HEK293 (cell line): ENCODE data around the gene MRPL28.
A peak's percentile ranks its signal among the peaks of the same experiment; 100 is the strongest.

Experiments used
- KLF9 ChIP-seq: fragments of 450-650 bp; formaldehyde crosslinking; IDR thresholded peaks from 2 replicates; pipeline ENCODE4 v1.5.1; 2016; ENCODE audit warnings: missing biosample characterization, missing genetic modification characterization, low read depth
- MZF1 ChIP-seq: fragments of 450-650 bp; formaldehyde crosslinking; IDR thresholded peaks from 2 replicates; pipeline ENCODE4 v1.5.1; 2017; ENCODE audit warnings: missing biosample characterization, missing genetic modification characterization, borderline replicate concordance
- SETDB1 ChIP-seq: IDR thresholded peaks from one replicate; pipeline ENCODE4 v1.6.1; 2017; ENCODE audit warnings: mild to moderate bottlenecking, low read length, moderate library complexity, mixed read lengths; ENCODE audit not compliant: insufficient read length
- SP2 ChIP-seq: fragments of 450-650 bp; formaldehyde crosslinking; IDR thresholded peaks from 2 replicates; pipeline ENCODE4 v1.5.1; 2016; ENCODE audit warnings: missing biosample characterization, missing genetic modification characterization
- TCF7L2 ChIP-seq: IDR thresholded peaks from 2 replicates; pipeline ENCODE4 v1.6.1; 2011; ENCODE audit warnings: low read depth, mild to moderate bottlenecking, inconsistent platforms, low read length, moderate library complexity, borderline replicate concordance
- ZBTB1 ChIP-seq: fragments of 450-650 bp; formaldehyde crosslinking; IDR thresholded peaks from 2 replicates; pipeline ENCODE4 v1.5.1; 2016; ENCODE audit warnings: missing biosample characterization, missing genetic modification characterization
- ZBTB17 ChIP-seq: fragments of 450-650 bp; formaldehyde crosslinking; IDR thresholded peaks from 2 replicates; pipeline ENCODE4 v1.5.1; 2016; ENCODE audit warnings: missing biosample characterization, missing genetic modification characterization
- ZBTB21 ChIP-seq: fragments of 450-650 bp; formaldehyde crosslinking; IDR thresholded peaks from 2 replicates; pipeline ENCODE4 v1.5.1; 2017; ENCODE audit warnings: missing biosample characterization, missing genetic modification characterization
- ZFP69B ChIP-seq: fragments of 450-650 bp; formaldehyde crosslinking; IDR thresholded peaks from 2 replicates; pipeline ENCODE4 v1.5.1; 2016; ENCODE audit warnings: missing biosample characterization, missing genetic modification characterization
- ZNF19 ChIP-seq: fragments of 450-650 bp; formaldehyde crosslinking; IDR thresholded peaks from 2 replicates; pipeline ENCODE4; 2016; ENCODE audit warnings: missing biosample characterization, missing genetic modification characterization, low read depth
- ZNF24 ChIP-seq: fragments of 450-650 bp; formaldehyde crosslinking; IDR thresholded peaks from 2 replicates; pipeline ENCODE4 v1.5.1; 2016; ENCODE audit warnings: missing biosample characterization, missing genetic modification characterization
- ZNF416 ChIP-seq: fragments of 450-650 bp; formaldehyde crosslinking; IDR thresholded peaks from 2 replicates; pipeline ENCODE4 v1.5.1; 2016; ENCODE audit warnings: missing biosample characterization, missing genetic modification characterization
- ZNF555 ChIP-seq: fragments of 450-650 bp; formaldehyde crosslinking; conservative IDR thresholded peaks from 2 replicates; pipeline ENCODE4 v1.5.1; 2017; ENCODE audit warnings: missing biosample characterization, mild to moderate bottlenecking, missing genetic modification characterization, inconsistent platforms
- ZNF624 ChIP-seq: fragments of 450-650 bp; formaldehyde crosslinking; IDR thresholded peaks from 2 replicates; pipeline ENCODE4 v1.5.1; 2017; ENCODE audit warnings: missing biosample characterization, missing genetic modification characterization
- ZNF747 ChIP-seq: fragments of 450-650 bp; formaldehyde crosslinking; IDR thresholded peaks from 2 replicates; pipeline ENCODE4 v1.5.1; 2016; ENCODE audit warnings: missing biosample characterization, missing genetic modification characterization
- ZXDB ChIP-seq: fragments of 450-650 bp; formaldehyde crosslinking; IDR thresholded peaks from 2 replicates; pipeline ENCODE4 v1.5.1; 2016; ENCODE audit warnings: missing biosample characterization, missing genetic modification characterization
- TF ChIP-seq, protein P1 (sequence below): fragments of 450-650 bp; formaldehyde crosslinking; IDR thresholded peaks from 2 replicates; pipeline ENCODE4 v1.5.1; 2016; ENCODE audit warnings: missing biosample characterization, missing genetic modification characterization, borderline replicate concordance
- TF ChIP-seq, protein P2 (sequence below): fragments of 450-650 bp; formaldehyde crosslinking; IDR thresholded peaks from 2 replicates; pipeline ENCODE4 v1.5.1; 2016; ENCODE audit warnings: missing biosample characterization, missing genetic modification characterization
- TF ChIP-seq, protein P3 (sequence below): fragments of 450-650 bp; formaldehyde crosslinking; IDR thresholded peaks from 2 replicates; pipeline ENCODE4 v1.5.1; 2017; ENCODE audit warnings: missing biosample characterization, missing genetic modification characterization
- TF ChIP-seq, protein P4 (sequence below): fragments of 450-650 bp; formaldehyde crosslinking; conservative IDR thresholded peaks from 2 replicates; pipeline ENCODE4 v1.5.1; 2016; ENCODE audit warnings: low read depth, missing biosample characterization, missing genetic modification characterization
- TF ChIP-seq, protein P5 (sequence below): fragments of 450-650 bp; formaldehyde crosslinking; IDR thresholded peaks from 2 replicates; pipeline ENCODE4 v1.5.1; 2016; ENCODE audit warnings: missing biosample characterization, missing genetic modification characterization
- TF ChIP-seq, protein P6 (sequence below): fragments of 450-650 bp; formaldehyde crosslinking; IDR thresholded peaks from 2 replicates; pipeline ENCODE4 v1.5.1; 2016; ENCODE audit warnings: missing biosample characterization, missing genetic modification characterization
- TF ChIP-seq, protein P7 (sequence below): fragments of 450-650 bp; formaldehyde crosslinking; IDR thresholded peaks from 2 replicates; pipeline ENCODE4 v1.5.1; 2017; ENCODE audit warnings: missing biosample characterization, mild to moderate bottlenecking, missing genetic modification characterization, moderate library complexity

MRPL28 gene

DNA sequence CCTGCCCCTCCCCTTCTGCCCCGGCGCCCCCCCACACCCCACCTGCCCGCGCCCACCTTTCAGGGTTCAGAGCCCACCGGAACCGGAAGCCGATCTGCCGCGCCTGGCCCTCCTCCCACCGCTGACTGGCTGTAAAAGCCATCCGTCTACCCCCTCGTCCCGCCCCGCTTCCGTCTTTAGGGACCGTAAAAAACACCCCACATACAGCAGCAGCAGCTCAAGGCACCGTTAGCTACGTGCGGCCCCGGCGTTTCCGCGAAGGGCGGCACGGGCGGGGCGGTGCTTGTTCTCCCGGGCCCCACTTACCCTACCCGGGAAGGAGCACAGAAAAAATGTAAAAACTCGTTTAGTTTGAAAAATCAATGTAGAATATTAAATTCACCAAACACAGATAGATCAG, at the start of gene MRPL28 (continued):
- TF ChIP-seq, protein P1, sequence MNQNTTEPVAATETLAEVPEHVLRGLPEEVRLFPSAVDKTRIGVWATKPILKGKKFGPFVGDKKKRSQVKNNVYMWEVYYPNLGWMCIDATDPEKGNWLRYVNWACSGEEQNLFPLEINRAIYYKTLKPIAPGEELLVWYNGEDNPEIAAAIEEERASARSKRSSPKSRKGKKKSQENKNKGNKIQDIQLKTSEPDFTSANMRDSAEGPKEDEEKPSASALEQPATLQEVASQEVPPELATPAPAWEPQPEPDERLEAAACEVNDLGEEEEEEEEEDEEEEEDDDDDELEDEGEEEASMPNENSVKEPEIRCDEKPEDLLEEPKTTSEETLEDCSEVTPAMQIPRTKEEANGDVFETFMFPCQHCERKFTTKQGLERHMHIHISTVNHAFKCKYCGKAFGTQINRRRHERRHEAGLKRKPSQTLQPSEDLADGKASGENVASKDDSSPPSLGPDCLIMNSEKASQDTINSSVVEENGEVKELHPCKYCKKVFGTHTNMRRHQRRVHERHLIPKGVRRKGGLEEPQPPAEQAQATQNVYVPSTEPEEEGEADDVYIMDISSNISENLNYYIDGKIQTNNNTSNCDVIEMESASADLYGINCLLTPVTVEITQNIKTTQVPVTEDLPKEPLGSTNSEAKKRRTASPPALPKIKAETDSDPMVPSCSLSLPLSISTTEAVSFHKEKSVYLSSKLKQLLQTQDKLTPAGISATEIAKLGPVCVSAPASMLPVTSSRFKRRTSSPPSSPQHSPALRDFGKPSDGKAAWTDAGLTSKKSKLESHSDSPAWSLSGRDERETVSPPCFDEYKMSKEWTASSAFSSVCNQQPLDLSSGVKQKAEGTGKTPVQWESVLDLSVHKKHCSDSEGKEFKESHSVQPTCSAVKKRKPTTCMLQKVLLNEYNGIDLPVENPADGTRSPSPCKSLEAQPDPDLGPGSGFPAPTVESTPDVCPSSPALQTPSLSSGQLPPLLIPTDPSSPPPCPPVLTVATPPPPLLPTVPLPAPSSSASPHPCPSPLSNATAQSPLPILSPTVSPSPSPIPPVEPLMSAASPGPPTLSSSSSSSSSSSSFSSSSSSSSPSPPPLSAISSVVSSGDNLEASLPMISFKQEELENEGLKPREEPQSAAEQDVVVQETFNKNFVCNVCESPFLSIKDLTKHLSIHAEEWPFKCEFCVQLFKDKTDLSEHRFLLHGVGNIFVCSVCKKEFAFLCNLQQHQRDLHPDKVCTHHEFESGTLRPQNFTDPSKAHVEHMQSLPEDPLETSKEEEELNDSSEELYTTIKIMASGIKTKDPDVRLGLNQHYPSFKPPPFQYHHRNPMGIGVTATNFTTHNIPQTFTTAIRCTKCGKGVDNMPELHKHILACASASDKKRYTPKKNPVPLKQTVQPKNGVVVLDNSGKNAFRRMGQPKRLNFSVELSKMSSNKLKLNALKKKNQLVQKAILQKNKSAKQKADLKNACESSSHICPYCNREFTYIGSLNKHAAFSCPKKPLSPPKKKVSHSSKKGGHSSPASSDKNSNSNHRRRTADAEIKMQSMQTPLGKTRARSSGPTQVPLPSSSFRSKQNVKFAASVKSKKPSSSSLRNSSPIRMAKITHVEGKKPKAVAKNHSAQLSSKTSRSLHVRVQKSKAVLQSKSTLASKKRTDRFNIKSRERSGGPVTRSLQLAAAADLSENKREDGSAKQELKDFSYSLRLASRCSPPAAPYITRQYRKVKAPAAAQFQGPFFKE: no peak
- TF ChIP-seq ZBTB17 (tag by site-specific recombination): peak; percentile 20; the same call in 1 of the 2 replicates
- TF ChIP-seq ZNF24 (tag by site-specific recombination): no peak
- TF ChIP-seq, protein P2, sequence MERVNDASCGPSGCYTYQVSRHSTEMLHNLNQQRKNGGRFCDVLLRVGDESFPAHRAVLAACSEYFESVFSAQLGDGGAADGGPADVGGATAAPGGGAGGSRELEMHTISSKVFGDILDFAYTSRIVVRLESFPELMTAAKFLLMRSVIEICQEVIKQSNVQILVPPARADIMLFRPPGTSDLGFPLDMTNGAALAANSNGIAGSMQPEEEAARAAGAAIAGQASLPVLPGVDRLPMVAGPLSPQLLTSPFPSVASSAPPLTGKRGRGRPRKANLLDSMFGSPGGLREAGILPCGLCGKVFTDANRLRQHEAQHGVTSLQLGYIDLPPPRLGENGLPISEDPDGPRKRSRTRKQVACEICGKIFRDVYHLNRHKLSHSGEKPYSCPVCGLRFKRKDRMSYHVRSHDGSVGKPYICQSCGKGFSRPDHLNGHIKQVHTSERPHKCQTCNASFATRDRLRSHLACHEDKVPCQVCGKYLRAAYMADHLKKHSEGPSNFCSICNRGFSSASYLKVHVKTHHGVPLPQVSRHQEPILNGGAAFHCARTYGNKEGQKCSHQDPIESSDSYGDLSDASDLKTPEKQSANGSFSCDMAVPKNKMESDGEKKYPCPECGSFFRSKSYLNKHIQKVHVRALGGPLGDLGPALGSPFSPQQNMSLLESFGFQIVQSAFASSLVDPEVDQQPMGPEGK (tag by site-specific recombination): peak; percentile 61
- TF ChIP-seq ZFP69B (tag by site-specific recombination): peak; percentile 89
- TF ChIP-seq SP2: peak; percentile 96
- TF ChIP-seq ZNF747 (tag by site-specific recombination): no peak
- TF ChIP-seq, protein P3, sequence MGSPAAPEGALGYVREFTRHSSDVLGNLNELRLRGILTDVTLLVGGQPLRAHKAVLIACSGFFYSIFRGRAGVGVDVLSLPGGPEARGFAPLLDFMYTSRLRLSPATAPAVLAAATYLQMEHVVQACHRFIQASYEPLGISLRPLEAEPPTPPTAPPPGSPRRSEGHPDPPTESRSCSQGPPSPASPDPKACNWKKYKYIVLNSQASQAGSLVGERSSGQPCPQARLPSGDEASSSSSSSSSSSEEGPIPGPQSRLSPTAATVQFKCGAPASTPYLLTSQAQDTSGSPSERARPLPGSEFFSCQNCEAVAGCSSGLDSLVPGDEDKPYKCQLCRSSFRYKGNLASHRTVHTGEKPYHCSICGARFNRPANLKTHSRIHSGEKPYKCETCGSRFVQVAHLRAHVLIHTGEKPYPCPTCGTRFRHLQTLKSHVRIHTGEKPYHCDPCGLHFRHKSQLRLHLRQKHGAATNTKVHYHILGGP: no peak
- TF ChIP-seq ZBTB21 (tag by site-specific recombination): no peak
- TF ChIP-seq ZNF555: no peak
- TF ChIP-seq ZXDB (tag by site-specific recombination): peak; percentile 60; the same call in 1 of the 2 replicates
- TF ChIP-seq, protein P4, sequence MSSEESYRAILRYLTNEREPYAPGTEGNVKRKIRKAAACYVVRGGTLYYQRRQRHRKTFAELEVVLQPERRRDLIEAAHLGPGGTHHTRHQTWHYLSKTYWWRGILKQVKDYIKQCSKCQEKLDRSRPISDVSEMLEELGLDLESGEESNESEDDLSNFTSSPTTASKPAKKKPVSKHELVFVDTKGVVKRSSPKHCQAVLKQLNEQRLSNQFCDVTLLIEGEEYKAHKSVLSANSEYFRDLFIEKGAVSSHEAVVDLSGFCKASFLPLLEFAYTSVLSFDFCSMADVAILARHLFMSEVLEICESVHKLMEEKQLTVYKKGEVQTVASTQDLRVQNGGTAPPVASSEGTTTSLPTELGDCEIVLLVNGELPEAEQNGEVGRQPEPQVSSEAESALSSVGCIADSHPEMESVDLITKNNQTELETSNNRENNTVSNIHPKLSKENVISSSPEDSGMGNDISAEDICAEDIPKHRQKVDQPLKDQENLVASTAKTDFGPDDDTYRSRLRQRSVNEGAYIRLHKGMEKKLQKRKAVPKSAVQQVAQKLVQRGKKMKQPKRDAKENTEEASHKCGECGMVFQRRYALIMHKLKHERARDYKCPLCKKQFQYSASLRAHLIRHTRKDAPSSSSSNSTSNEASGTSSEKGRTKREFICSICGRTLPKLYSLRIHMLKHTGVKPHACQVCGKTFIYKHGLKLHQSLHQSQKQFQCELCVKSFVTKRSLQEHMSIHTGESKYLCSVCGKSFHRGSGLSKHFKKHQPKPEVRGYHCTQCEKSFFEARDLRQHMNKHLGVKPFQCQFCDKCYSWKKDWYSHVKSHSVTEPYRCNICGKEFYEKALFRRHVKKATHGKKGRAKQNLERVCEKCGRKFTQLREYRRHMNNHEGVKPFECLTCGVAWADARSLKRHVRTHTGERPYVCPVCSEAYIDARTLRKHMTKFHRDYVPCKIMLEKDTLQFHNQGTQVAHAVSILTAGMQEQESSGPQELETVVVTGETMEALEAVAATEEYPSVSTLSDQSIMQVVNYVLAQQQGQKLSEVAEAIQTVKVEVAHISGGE (tag by site-specific recombination): peak; percentile 73
- TF ChIP-seq MZF1 (tag by site-specific recombination): no peak
- TF ChIP-seq, protein P5, sequence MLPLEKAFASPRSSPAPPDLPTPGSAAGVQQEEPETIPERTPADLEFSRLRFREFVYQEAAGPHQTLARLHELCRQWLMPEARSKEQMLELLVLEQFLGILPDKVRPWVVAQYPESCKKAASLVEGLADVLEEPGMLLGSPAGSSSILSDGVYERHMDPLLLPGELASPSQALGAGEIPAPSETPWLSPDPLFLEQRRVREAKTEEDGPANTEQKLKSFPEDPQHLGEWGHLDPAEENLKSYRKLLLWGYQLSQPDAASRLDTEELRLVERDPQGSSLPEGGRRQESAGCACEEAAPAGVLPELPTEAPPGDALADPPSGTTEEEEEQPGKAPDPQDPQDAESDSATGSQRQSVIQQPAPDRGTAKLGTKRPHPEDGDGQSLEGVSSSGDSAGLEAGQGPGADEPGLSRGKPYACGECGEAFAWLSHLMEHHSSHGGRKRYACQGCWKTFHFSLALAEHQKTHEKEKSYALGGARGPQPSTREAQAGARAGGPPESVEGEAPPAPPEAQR (tag by site-specific recombination): no peak
- TF ChIP-seq ZNF416 (tag by site-specific recombination): no peak
- TF ChIP-seq KLF9: peak; percentile 73
- TF ChIP-seq ZNF19 (tag by site-specific recombination): no peak
- no peak for TF ChIP-seq SETDB1
- TF ChIP-seq, protein P6, sequence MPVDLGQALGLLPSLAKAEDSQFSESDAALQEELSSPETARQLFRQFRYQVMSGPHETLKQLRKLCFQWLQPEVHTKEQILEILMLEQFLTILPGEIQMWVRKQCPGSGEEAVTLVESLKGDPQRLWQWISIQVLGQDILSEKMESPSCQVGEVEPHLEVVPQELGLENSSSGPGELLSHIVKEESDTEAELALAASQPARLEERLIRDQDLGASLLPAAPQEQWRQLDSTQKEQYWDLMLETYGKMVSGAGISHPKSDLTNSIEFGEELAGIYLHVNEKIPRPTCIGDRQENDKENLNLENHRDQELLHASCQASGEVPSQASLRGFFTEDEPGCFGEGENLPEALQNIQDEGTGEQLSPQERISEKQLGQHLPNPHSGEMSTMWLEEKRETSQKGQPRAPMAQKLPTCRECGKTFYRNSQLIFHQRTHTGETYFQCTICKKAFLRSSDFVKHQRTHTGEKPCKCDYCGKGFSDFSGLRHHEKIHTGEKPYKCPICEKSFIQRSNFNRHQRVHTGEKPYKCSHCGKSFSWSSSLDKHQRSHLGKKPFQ (tag by site-specific recombination): 0 out of 2 replicates have a peak, but pooled peaks have one; percentile 16
- TF ChIP-seq ZBTB1: no peak
- TF ChIP-seq TCF7L2: no peak
- TF ChIP-seq, protein P7, sequence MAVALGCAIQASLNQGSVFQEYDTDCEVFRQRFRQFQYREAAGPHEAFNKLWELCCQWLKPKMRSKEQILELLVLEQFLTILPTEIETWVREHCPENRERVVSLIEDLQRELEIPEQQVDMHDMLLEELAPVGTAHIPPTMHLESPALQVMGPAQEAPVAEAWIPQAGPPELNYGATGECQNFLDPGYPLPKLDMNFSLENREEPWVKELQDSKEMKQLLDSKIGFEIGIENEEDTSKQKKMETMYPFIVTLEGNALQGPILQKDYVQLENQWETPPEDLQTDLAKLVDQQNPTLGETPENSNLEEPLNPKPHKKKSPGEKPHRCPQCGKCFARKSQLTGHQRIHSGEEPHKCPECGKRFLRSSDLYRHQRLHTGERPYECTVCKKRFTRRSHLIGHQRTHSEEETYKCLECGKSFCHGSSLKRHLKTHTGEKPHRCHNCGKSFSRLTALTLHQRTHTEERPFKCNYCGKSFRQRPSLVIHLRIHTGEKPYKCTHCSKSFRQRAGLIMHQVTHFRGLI: no peak
- no peak for TF ChIP-seq ZNF624 (tag by site-specific recombination)
